AG09319 (cell line): ENCODE data around the gene CFAP97.

Experiments used
- DNase-seq: peaks from one replicate; pipeline ENCODE4 v3.0.0-alpha.2; 2010; ENCODE audit warnings: low read depth; ENCODE audit errors: extremely low read depth
- TF ChIP-seq, protein P1 (sequence below): IDR thresholded peaks from 2 replicates; pipeline ENCODE4 v1.5.1; 2011; ENCODE audit warnings: low read depth, mild to moderate bottlenecking, inconsistent platforms, low read length, moderate library complexity

CFAP97 gene

GRCh38 chr4:185182239-185182638 is 21.6 kb downstream of the CFAP97 start:
- DNase-seq: no peak
- TF ChIP-seq, protein P1, sequence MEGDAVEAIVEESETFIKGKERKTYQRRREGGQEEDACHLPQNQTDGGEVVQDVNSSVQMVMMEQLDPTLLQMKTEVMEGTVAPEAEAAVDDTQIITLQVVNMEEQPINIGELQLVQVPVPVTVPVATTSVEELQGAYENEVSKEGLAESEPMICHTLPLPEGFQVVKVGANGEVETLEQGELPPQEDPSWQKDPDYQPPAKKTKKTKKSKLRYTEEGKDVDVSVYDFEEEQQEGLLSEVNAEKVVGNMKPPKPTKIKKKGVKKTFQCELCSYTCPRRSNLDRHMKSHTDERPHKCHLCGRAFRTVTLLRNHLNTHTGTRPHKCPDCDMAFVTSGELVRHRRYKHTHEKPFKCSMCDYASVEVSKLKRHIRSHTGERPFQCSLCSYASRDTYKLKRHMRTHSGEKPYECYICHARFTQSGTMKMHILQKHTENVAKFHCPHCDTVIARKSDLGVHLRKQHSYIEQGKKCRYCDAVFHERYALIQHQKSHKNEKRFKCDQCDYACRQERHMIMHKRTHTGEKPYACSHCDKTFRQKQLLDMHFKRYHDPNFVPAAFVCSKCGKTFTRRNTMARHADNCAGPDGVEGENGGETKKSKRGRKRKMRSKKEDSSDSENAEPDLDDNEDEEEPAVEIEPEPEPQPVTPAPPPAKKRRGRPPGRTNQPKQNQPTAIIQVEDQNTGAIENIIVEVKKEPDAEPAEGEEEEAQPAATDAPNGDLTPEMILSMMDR: no peak

- TF ChIP-seq, protein P1: no peak
- no peak for DNase-seq
Measured at GRCh38 chr4:185179488-185179887, 24.3 kb downstream of the CFAP97 start.

- TF ChIP-seq, protein P1: no peak
- DNase-seq: no peak
Measured at GRCh38 chr4:185171373-185172071, 32.3 kb downstream of the CFAP97 start.

- TF ChIP-seq, protein P1: no peak
- no peak for DNase-seq
Measured at GRCh38 chr4:185167234-185167633, 36.6 kb downstream of the CFAP97 start.

DNA sequence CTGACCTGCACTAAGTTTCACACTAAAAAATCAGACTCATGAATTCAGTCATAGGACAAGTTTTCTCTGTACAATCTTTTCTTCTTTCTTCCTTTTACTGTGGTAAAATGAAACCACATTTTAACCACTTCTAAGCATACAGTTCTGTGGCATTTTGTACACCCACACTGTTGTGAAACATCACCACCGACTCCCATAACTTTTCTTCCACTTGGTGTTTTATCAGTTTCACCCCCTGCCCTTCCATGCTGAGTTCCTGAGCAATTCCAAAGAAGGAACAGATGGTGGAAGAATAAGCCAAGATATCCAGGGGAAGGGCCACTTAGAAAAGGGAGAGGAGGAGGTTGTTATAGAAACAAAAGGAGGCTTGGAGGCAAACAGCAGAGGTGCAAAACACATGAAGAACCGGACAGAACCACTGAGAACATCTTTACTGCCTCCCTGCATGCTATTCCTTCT is 38.2 kb downstream of the CFAP97 start:
- TF ChIP-seq, protein P1: no peak
- peak; percentile 31 for DNase-seq

- TF ChIP-seq, protein P1: no peak
Measured at GRCh38 chr4:185151296-185151695, 52.5 kb downstream of the CFAP97 start.

GRCh38 chr4:185149392-185149791 is 54.4 kb downstream of the CFAP97 start:
- TF ChIP-seq, protein P1: no peak
- no peak for DNase-seq

More at GRCh38 chr4:185151296-185151695, 52.5 kb downstream of the CFAP97 start:
- no peak for DNase-seq
